Gastroesophageal sphincter (tissue), 4 donors: ENCODE measurements around the gene DCANP1. TPM values are rescaled to one million over a fixed set of nuclear protein-coding genes. Genes with fewer than 3 reads are reported as not detected.

ENCODE experiments used
- ATAC-seq: fragments of 150-250 bp; one replicate; pipeline ENCODE4 v1.9.1; 2016; ENCODE audit warnings: mild to moderate bottlenecking, moderate library complexity
- H3K27ac ChIP-seq, 4 donors: fragments of 200-600 bp; sonication (generic) in 3 of 4; 1 replicate in 3 of 4; 2 replicates in 1 of 4; pipeline ENCODE4 v1.5.1; 2016 to 2019
- H3K27me3 ChIP-seq: fragments of 200-600 bp; sonication (generic); one replicate; pipeline ENCODE4 v1.5.1; 2019
- H3K36me3 ChIP-seq, 2 donors: fragments of 200-600 bp; sonication (generic); one replicate each; pipeline ENCODE4 v1.5.1; 2019; ENCODE audit warnings: control low read depth in 1 of 2
- H3K4me1 ChIP-seq, 3 donors: fragments of 200-600 bp; sonication (generic); 1 replicate in 2 of 3; 2 replicates in 1 of 3; pipeline ENCODE4 v1.5.1; 2016 to 2019; ENCODE audit warnings: control low read depth in 2 of 3
- H3K4me3 ChIP-seq, 2 donors: fragments of 200-600 bp; sonication (generic); one replicate each; pipeline ENCODE4 v1.5.1; 2019; ENCODE audit warnings: mild to moderate bottlenecking in 1 of 2, moderate library complexity in 1 of 2
- H3K9me3 ChIP-seq, 3 donors: fragments of 200-600 bp; sonication (generic); one replicate each; pipeline ENCODE4 v1.5.1; 2017 to 2019; ENCODE audit warnings: control low read depth in 2 of 3
- EP300 ChIP-seq: sonication (generic); formaldehyde crosslinking; IDR thresholded peaks from one replicate; pipeline ENCODE4 v1.6.1; 2017; ENCODE audit warnings: antibody characterized with exemption, mild to moderate bottlenecking
- POLR2A ChIP-seq, 2 donors: fragments of 450-650 bp; IDR thresholded peaks; one replicate each; pipeline ENCODE4 v1.6.1; 2017; ENCODE audit warnings: antibody characterized with exemption in 2 of 2, mild to moderate bottlenecking in 2 of 2, moderate library complexity in 1 of 2
- POLR2AphosphoS5 ChIP-seq: sonication (generic); formaldehyde crosslinking; IDR thresholded peaks from one replicate; pipeline ENCODE4 v1.6.1; 2017; ENCODE audit warnings: antibody characterized with exemption
- WGBS, 2 donors: methylation state at CpG; one replicate each; pipeline ENCODE4 v1.1.5; 2018; ENCODE audit warnings: low coverage in 1 of 2; 5-methylcytosine and 5-hydroxymethylcytosine counted together
- total RNA-seq, 4 donors: library from RNA; depleted of rRNA; stranded (reverse); fragments of >200 nt; gene quantifications; one replicate each; pipeline ENCODE4 v1.1.0, GENCODE V29; 2016
- TF ChIP-seq, protein P1 (sequence below), 4 experiments: fragments of 200-600 bp in 2 of 4; fragments of 450-650 bp in 2 of 4; sonication (generic) in 1 of 4; IDR thresholded peaks; one replicate each; pipeline ENCODE4 v1.5.1; 2017 to 2019; ENCODE audit warnings: antibody characterized with exemption in 4 of 4, mild to moderate bottlenecking in 2 of 4, moderate library complexity in 2 of 4

Gene DCANP1
- total RNA-seq, 4 donors from 2014 or later = not detected

DNA sequence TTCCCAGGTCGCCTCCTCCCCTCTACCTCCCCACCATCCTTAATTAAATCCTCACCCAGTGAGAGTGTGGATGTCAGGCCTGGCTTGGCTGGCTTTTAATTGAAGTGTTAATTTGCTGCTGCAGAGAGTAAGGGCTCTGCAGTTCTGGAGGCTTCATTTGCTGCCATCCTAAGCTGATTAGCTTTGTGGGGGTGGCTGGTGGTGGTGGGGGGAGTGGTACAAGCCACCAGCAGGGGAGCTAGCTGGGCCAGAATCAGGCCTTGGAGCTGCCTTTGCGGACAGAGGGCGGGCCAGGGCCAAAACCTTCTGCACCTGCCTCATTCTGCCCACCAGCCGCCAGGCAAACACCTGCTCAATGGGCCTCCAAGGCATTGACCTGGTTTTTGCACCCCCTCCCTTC is 31.8 kb upstream of the DCANP1 start:
- H3K9me3 ChIP-seq = no peaks in the 10 kb centered on the region
- peaks cover 68% of the 10 kb centered on the region for H3K27me3 ChIP-seq
- ATAC-seq = no peak
- H3K27ac ChIP-seq = no peak overlapping the region
- H3K4me1 ChIP-seq = no peaks in the 10 kb centered on the region
- H3K36me3 ChIP-seq = no peaks in the 10 kb centered on the region
- WGBS, 2 donors = 82 to 100% methylated on average over 1 to 3 of the region's 4 CpGs
- TF ChIP-seq, protein P1, sequence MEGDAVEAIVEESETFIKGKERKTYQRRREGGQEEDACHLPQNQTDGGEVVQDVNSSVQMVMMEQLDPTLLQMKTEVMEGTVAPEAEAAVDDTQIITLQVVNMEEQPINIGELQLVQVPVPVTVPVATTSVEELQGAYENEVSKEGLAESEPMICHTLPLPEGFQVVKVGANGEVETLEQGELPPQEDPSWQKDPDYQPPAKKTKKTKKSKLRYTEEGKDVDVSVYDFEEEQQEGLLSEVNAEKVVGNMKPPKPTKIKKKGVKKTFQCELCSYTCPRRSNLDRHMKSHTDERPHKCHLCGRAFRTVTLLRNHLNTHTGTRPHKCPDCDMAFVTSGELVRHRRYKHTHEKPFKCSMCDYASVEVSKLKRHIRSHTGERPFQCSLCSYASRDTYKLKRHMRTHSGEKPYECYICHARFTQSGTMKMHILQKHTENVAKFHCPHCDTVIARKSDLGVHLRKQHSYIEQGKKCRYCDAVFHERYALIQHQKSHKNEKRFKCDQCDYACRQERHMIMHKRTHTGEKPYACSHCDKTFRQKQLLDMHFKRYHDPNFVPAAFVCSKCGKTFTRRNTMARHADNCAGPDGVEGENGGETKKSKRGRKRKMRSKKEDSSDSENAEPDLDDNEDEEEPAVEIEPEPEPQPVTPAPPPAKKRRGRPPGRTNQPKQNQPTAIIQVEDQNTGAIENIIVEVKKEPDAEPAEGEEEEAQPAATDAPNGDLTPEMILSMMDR (IDR thresholded peaks at IDR 0.05) = no peak
- TF ChIP-seq EP300 (no peak), POLR2A (IDR thresholded peaks at IDR 0.05) (no peak), POLR2AphosphoS5 (no peak)
- no peak overlapping the region for H3K4me3 ChIP-seq

GRCh38 chr5:135477613-135478066 is 30.5 kb upstream of the DCANP1 start:
- Histone ChIP-seq H3K27ac (no peak overlapping the region), H3K4me1 (no peaks in the 10 kb centered on the region), H3K27me3 (peaks cover 71% of the 10 kb centered on the region), H3K36me3 (no peaks in the 10 kb centered on the region), H3K9me3 (no peaks in the 10 kb centered on the region), H3K4me3 (no peak overlapping the region)
- WGBS, 2 donors = 48% methylated on average over 4 of the region's 14 CpGs; no CpG with 5 or more reads in 1 of the 2 donors
- no peak for ATAC-seq
- TF ChIP-seq EP300 (no peak), POLR2A (IDR thresholded peaks at IDR 0.05) (no peak), POLR2AphosphoS5 (no peak)
- TF ChIP-seq, protein P1 (IDR thresholded peaks at IDR 0.05) = no peak

DNA sequence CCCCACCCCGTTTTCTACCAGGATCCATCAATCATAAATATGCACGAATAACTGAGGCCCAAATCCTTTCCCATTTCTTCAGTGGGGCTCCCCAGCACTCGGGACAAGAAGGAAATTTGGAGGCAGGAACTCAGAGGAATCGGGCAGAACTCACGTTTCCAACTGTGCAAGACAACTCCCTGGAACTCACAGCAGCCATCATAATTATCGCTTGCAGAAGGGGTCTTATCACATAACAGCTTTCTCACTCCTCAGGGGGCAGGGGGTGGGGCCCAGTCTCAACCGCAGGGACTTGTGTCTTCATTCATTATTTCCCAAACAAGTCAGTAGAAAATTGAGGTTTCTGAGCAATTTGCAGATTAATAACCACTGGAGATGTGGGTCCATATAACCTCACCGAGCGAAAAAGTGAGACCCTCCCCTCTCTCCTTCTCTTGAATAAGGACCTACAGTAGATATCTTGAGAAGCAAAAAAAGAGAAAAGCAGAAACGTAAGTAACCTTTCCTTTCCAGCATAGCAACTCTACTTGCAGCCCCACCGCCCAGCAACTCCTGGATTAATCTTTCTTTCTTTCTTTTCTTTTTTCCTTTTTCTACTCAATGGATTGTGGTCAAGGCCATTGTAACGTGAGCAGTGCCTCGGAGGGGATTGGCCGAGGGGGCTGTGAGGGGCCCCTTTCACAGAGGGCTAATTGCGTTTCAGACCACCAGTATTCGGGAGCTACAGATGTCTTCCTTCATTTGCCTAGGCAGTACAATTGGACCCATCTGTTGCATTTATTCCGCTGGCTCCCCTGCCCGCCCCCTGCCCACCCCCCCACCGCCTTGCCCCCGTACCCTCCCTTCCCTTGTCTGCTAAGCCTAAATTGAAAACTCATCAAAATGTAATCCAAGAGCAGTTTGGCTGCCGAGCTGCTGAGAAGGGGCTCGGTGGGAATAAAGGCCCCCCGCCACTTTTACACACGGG is 29.8 kb upstream of the DCANP1 start:
- no peaks in the 10 kb centered on the region for H3K36me3 ChIP-seq
- TF ChIP-seq POLR2AphosphoS5 (no peak), POLR2A (IDR thresholded peaks at IDR 0.05) (no peak), EP300 (no peak)
- TF ChIP-seq, protein P1 (IDR thresholded peaks at IDR 0.05) = no peak
- H3K4me3 ChIP-seq = no peak overlapping the region
- H3K27me3 ChIP-seq = peaks cover 71% of the 10 kb centered on the region
- H3K27ac ChIP-seq = no peak overlapping the region
- no peaks in the 10 kb centered on the region for H3K9me3 ChIP-seq
- no peak for ATAC-seq
- 42 to 50% methylated on average over 19 of the region's 24 CpGs for WGBS, 2 donors
- no peaks in the 10 kb centered on the region for H3K4me1 ChIP-seq

- TF ChIP-seq POLR2AphosphoS5 = no peak
- TF ChIP-seq POLR2A (IDR thresholded peaks at IDR 0.05) = no peak
- TF ChIP-seq, protein P1 (IDR thresholded peaks at IDR 0.05) = no peak
- TF ChIP-seq EP300 = no peak
- Histone ChIP-seq H3K4me3 (no peak overlapping the region), H3K27ac (no peak overlapping the region), H3K36me3 (no peaks in the 10 kb centered on the region), H3K9me3 (no peaks in the 10 kb centered on the region), H3K4me1 (no peaks in the 10 kb centered on the region), H3K27me3 (peaks cover 63% of the 10 kb centered on the region)
- WGBS, 2 donors = 79 to 100% methylated on average over 2 to 4 of the region's 12 CpGs
- ATAC-seq = no peak
These were observed 27.0 kb upstream of the DCANP1 start for GRCh38 chr5:135473956-135474670.
